ENCODE measurements around the gene PRDM16. TPM values are rescaled to one million over a fixed set of nuclear protein-coding genes. Genes with fewer than 3 reads are reported as not detected.

The PRDM16 gene
- total RNA-seq, 4 donors from 2014 or later = 0.19 to 1.6 (median 0.36) TPM

DNA sequence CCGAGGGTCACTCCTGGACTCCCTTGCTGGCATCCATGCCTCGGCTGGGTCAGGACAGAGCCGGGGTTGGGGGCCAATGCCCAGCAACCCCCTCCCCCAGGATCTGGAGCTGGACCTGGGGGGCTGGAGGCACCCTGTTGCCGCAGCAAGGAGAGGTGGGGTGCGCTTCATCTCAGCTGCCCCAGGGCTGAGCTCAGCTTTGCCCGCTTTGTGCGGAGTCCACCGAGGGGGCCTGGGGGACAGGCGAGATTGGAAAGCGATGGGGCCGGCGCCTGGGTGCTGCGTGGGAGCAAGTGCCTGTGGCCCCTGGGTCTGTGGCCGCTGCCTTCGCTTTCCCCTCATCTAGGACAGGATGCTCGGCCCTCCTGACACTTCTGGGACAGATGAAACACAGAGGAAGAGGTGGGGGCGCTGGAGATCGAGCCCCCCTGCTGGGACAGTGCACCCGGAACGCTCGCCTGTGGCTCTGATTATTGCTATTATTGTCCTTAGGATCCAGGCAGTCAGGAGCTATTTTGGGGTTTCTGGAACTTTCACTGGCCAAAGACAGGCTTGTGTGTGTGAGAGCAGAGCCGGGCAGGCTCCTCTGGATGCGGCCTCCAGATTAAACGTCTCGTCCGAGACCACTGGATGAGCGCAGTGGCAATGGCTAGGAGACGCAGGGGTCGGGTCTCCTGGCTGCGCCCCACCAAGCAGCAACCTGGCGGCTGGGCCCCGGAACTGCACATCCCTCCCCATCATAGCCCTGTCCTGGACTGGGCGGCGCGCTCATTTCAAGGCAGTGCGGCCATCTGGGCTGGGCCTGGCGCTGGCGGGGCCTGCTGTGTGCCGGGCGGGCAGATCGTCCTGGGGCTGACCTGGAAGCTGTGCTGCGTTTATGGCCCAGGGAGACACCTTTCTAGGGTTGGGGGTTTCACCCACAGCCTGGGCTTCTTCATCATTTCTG is 13.8 kb downstream of the PRDM16 start:
- no peak for DNase-seq (ENCODE audit: low spot score in 2 of 2)
- H3K9me3 ChIP-seq = no peaks in the 10 kb centered on the region
- H3K27me3 ChIP-seq = peaks cover 90% of the 10 kb centered on the region
- no peak for TF ChIP-seq POLR2AphosphoS5 (IDR thresholded peaks at IDR 0.05)
- no peak for TF ChIP-seq EP300 (IDR thresholded peaks at IDR 0.05)
- TF ChIP-seq, protein P1, sequence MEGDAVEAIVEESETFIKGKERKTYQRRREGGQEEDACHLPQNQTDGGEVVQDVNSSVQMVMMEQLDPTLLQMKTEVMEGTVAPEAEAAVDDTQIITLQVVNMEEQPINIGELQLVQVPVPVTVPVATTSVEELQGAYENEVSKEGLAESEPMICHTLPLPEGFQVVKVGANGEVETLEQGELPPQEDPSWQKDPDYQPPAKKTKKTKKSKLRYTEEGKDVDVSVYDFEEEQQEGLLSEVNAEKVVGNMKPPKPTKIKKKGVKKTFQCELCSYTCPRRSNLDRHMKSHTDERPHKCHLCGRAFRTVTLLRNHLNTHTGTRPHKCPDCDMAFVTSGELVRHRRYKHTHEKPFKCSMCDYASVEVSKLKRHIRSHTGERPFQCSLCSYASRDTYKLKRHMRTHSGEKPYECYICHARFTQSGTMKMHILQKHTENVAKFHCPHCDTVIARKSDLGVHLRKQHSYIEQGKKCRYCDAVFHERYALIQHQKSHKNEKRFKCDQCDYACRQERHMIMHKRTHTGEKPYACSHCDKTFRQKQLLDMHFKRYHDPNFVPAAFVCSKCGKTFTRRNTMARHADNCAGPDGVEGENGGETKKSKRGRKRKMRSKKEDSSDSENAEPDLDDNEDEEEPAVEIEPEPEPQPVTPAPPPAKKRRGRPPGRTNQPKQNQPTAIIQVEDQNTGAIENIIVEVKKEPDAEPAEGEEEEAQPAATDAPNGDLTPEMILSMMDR (IDR thresholded peaks at IDR 0.05) = no peak
- no peak for TF ChIP-seq POLR2A (IDR thresholded peaks at IDR 0.05)
- H3K36me3 ChIP-seq = no peaks in the 10 kb centered on the region
- 93% methylated on average over 6 of the region's 42 CpGs for WGBS
- no peaks in the 10 kb centered on the region for H3K4me1 ChIP-seq
- no peak overlapping the region for H3K4me3 ChIP-seq
- no peak overlapping the region for H3K27ac ChIP-seq

DNA sequence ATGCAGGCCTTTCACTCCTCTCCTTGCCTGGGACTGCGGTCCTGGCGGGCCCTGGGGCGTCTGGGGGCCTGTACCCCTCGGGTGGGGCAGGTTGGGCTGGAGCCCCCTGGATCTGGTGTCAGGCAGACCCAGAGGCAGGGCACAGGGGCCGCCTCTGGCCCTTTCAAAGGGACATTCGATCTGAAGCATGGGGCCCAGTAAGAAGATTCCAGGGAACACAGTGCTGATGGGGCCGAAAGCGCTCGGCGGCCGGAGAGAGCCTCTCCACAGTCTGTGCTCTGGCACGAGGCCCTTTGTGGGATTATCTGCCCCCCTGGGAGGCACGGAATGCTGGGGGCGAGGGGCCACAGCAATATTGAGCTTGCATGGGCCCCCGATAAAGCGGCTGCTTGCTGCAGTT is 15.2 kb downstream of the PRDM16 start:
- 83% methylated on average over 13 of the region's 16 CpGs for WGBS
- Histone ChIP-seq H3K9me3 (no peaks in the 10 kb centered on the region), H3K27me3 (peaks cover 79% of the 10 kb centered on the region), H3K36me3 (no peaks in the 10 kb centered on the region), H3K4me1 (no peaks in the 10 kb centered on the region), H3K4me3 (no peak overlapping the region), H3K27ac (no peak overlapping the region)
- DNase-seq (ENCODE audit: low spot score in 2 of 2) = no peak
- no peak for TF ChIP-seq POLR2AphosphoS5 (IDR thresholded peaks at IDR 0.05)
- TF ChIP-seq, protein P1 (IDR thresholded peaks at IDR 0.05) = no peak
- TF ChIP-seq EP300 (IDR thresholded peaks at IDR 0.05) = no peak
- TF ChIP-seq POLR2A (IDR thresholded peaks at IDR 0.05) = no peak

DNA sequence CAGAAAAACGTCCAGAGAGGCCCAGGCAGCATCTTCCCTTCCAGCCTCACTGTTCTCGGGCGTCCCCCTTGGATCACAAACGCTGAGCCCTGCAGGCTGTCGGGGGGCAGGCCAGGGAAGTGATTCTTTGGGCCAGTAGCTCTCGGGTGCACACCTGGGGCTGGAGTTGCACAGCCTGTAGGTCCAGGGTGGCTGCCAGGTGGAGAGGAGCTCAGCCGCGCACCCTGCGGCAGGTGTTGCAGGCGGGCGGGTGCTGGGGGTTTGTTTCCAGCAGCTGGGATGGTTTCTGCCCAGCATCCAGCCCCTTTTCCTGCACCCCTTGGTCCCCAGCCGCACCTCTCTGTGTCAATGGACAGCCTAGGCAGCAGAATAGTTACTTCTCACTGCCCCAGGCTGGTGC is 15.7 kb downstream of the PRDM16 start:
- no peak for DNase-seq (ENCODE audit: low spot score in 2 of 2)
- Histone ChIP-seq H3K27me3 (peaks cover 79% of the 10 kb centered on the region), H3K4me3 (no peak overlapping the region), H3K9me3 (no peaks in the 10 kb centered on the region), H3K36me3 (no peaks in the 10 kb centered on the region), H3K4me1 (no peaks in the 10 kb centered on the region), H3K27ac (no peak overlapping the region)
- WGBS = 58% methylated on average over 4 of the region's 12 CpGs
- TF ChIP-seq POLR2A (IDR thresholded peaks at IDR 0.05) (no peak), POLR2AphosphoS5 (IDR thresholded peaks at IDR 0.05) (no peak), EP300 (IDR thresholded peaks at IDR 0.05) (no peak)
- TF ChIP-seq, protein P1 (IDR thresholded peaks at IDR 0.05) = no peak

DNA sequence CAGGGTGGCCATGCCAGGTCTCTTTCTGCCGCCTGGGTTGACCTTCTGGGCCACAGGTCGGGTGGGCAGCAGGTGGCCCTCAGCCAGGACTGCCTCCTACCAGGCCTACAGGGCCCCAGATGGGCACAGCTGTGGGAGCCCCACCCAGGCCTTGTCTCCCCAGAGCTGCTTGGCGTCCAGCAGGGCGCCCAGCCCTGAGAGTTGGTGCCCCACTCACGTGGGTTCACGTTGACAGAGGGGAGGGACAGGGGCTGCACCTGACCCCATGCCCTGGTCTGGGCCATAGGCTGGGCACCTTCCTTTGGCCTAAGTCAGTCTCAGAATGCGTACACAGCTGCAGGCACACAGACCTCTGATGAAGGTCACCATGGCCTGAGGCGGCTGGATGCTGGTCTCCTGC is 16.7 kb downstream of the PRDM16 start:
- H3K27me3 ChIP-seq = peaks cover 80% of the 10 kb centered on the region
- TF ChIP-seq POLR2A (IDR thresholded peaks at IDR 0.05) (no peak), POLR2AphosphoS5 (IDR thresholded peaks at IDR 0.05) (no peak), EP300 (IDR thresholded peaks at IDR 0.05) (no peak)
- TF ChIP-seq, protein P1 (IDR thresholded peaks at IDR 0.05) = no peak
- no peak overlapping the region for H3K27ac ChIP-seq
- H3K9me3 ChIP-seq = no peaks in the 10 kb centered on the region
- no peaks in the 10 kb centered on the region for H3K36me3 ChIP-seq
- no peak overlapping the region for H3K4me3 ChIP-seq
- no peak for DNase-seq (ENCODE audit: low spot score in 2 of 2)
- H3K4me1 ChIP-seq = no peaks in the 10 kb centered on the region
- no CpG with 5 or more reads among the region's 8 CpGs for WGBS

DNA sequence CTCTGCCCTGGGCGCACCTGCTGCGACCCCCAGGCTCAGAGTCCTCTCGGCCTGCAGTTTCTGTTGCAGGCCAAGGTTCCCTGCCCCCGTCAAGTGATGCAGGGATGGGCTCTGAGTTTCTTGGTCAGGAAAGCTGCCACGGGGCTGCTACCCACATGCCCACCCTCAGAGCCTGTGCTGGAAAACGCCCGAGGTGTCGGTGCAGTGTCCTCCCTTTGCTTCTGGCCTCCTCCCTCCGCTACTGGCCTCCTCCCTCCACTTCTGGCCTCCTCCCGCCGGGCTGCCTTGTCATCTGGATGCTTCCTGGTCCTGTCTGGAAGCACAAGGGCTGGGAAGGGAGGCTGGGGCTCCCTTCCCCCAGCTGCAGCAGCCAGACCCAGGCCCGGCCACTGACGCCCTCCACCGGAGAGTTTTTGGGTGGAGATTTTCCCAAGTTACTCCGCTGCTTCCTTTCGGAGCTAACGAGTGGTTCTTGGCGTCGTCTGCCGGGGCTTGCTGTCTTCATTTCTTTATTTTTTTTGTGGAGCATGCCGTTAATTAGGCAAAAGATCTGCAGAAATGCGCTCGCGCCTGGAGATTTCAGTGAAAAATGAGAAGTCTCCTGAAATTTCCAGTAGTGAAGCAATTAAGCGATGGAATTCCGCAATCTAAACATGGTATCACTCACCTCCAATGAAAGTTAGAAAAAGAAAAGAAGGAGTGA is 17.4 kb downstream of the PRDM16 start:
- H3K4me3 ChIP-seq = no peak overlapping the region
- WGBS = 85% methylated on average over 23 of the region's 26 CpGs
- H3K27me3 ChIP-seq = peaks cover 80% of the 10 kb centered on the region

More for the DNA sequence above, 17.4 kb downstream of the PRDM16 start:
- Histone ChIP-seq H3K36me3 (no peaks in the 10 kb centered on the region), H3K27ac (no peak overlapping the region), H3K9me3 (no peaks in the 10 kb centered on the region), H3K4me1 (no peaks in the 10 kb centered on the region)
- DNase-seq (ENCODE audit: low spot score in 2 of 2) = no peak
- TF ChIP-seq, protein P1 (IDR thresholded peaks at IDR 0.05) = no peak
- no peak for TF ChIP-seq EP300 (IDR thresholded peaks at IDR 0.05)
- TF ChIP-seq POLR2A (IDR thresholded peaks at IDR 0.05) = no peak
- TF ChIP-seq POLR2AphosphoS5 (IDR thresholded peaks at IDR 0.05) = no peak
